HepG2 (cell line): ENCODE data around the gene SRGAP3. TPM values are rescaled to one million over a fixed set of nuclear protein-coding genes. Genes with fewer than 3 reads are reported as not detected.

Experiments
- ATAC-seq: fragments of 200-7000 bp; cut with Tn5 transposase; 3 replicates; pipeline ENCODE4 v1.9.1; 2020; ENCODE audit warnings: mild to moderate bottlenecking, moderate library complexity
- BruUV-seq: library from RNA; stranded (reverse); fragments of 400-500 nt; replicated peaks from 2 replicates; lab custom pipeline; 2021; lab: Mats Ljungman, UMichigan
- CTCF ChIA-PET: fragments of 300-600 bp; formaldehyde crosslinking; extraction: SDS; loops from one replicate; lab custom pipeline; 2021; ENCODE audit warnings: low total read pairs, inconsistent platforms, low intra/inter-chr PET ratio; lab: Yijun Ruan, JAX
- POLR2A ChIA-PET: fragments of 350-600 bp; sonication (Branson Sonifier 250); formaldehyde crosslinking; loops from one replicate; lab custom pipeline; 2020; ENCODE audit warnings: antibody characterized with exemption, inconsistent platforms; lab: Yijun Ruan, JAX
- DNase-seq: peaks from one replicate; pipeline ENCODE4 v3.0.0-alpha.2; 2015; ENCODE audit warnings: low spot score
- FAIRE-seq: peaks from 3 replicates; lab custom pipeline; 2011; peaks lifted over from hg19 to GRCh38; lab: Jason Lieb, UNC
- H2AFZ ChIP-seq: one replicate; pipeline ENCODE4 v1.6.1; 2011; ENCODE audit warnings: low read length, inconsistent platforms
- H3K27ac ChIP-seq: fragments of 300-600 bp; 3 replicates; pipeline ENCODE4 v1.8.0; 2011; ENCODE audit warnings: mixed run types, mild to moderate bottlenecking, mixed read lengths, low read length, inconsistent platforms; ENCODE audit not compliant: insufficient read depth; ENCODE audit errors: extremely low read length
- H3K27me3 ChIP-seq, 2 experiments: fragments of 200-600 bp in 1 of 2; 2 replicates in 1 of 2; 3 replicates in 1 of 2; pipeline versions ENCODE4 v1.6.0 to v1.8.0; 2011; ENCODE audit warnings: low read length in 2 of 2, mild to moderate bottlenecking in 2 of 2, moderate library complexity in 2 of 2, inconsistent platforms in 1 of 2; ENCODE audit not compliant: insufficient read depth in 2 of 2, control insufficient read depth in 1 of 2
- H3K36me3 ChIP-seq, 2 experiments: fragments of 200-600 bp in 1 of 2; replicated peaks in 1 of 2; 2 replicates in 1 of 2; 3 replicates in 1 of 2; pipeline versions ENCODE4 v1.5.1 to v1.8.0; 2011; ENCODE audit warnings: low read length in 2 of 2, inconsistent platforms in 1 of 2; ENCODE audit not compliant: insufficient read depth in 2 of 2, control insufficient read depth in 1 of 2
- H3K4me1 ChIP-seq: 2 replicates; pipeline ENCODE4 v1.5.1; 2012; ENCODE audit warnings: low read length, inconsistent platforms; ENCODE audit not compliant: insufficient read depth
- H3K4me2 ChIP-seq: 2 replicates; pipeline ENCODE4 v1.6.0; 2011; ENCODE audit warnings: low read depth, low read length, inconsistent platforms
- H3K4me3 ChIP-seq, 3 experiments: fragments of 200-600 bp in 1 of 3; sonication (generic), shearing (Covaris generic) in 1 of 3; replicated peaks in 1 of 3; 2 replicates each; pipeline ENCODE4 v1.5.1; 2011 to 2016; ENCODE audit warnings: low read length in 3 of 3, inconsistent platforms in 2 of 3, low read depth in 2 of 3, mild to moderate bottlenecking in 2 of 3, control low read depth in 1 of 3, mixed read lengths in 1 of 3; ENCODE audit not compliant: insufficient read depth in 1 of 3
- H3K79me2 ChIP-seq: one replicate; pipeline ENCODE4 v1.6.1; 2011; ENCODE audit warnings: low read length, inconsistent platforms; ENCODE audit not compliant: insufficient read depth
- H3K9ac ChIP-seq: 2 replicates; pipeline ENCODE4 v1.6.0; 2011; ENCODE audit warnings: mild to moderate bottlenecking, low read depth, low read length, inconsistent platforms; ENCODE audit not compliant: insufficient read depth
- H3K9me3 ChIP-seq: 2 replicates; pipeline ENCODE4 v1.5.1; 2012; ENCODE audit warnings: mild to moderate bottlenecking, low read length
- H4K20me1 ChIP-seq: 2 replicates; pipeline ENCODE4 v1.6.0; 2011; ENCODE audit warnings: inconsistent platforms, mild to moderate bottlenecking, low read length, moderate library complexity; ENCODE audit not compliant: insufficient read depth
- CENPBD1 ChIP-seq: sonication (generic); formaldehyde crosslinking; IDR thresholded peaks from 2 replicates; pipeline ENCODE4 v1.8.0; 2022; ENCODE audit warnings: missing genetic modification reagents, low read depth, mild to moderate bottlenecking, borderline replicate concordance
- FOXK1 ChIP-seq: sonication (generic); formaldehyde crosslinking; IDR thresholded peaks from 2 replicates; pipeline ENCODE4 v1.4.0; 2020; ENCODE audit warnings: low read depth, missing genetic modification reagents, borderline replicate concordance
- GTF3A ChIP-seq: sonication (generic); formaldehyde crosslinking; conservative IDR thresholded peaks from 2 replicates; pipeline ENCODE4 v1.4.0; 2020; ENCODE audit warnings: mild to moderate bottlenecking, missing genetic modification reagents
- NAIF1 ChIP-seq: sonication (generic); formaldehyde crosslinking; IDR thresholded peaks from 2 replicates; pipeline ENCODE4 v1.5.0; 2020; ENCODE audit warnings: mild to moderate bottlenecking, missing genetic modification reagents, borderline replicate concordance
- SYNCRIP ChIP-seq: fragments of 200-400 bp; formaldehyde crosslinking; IDR thresholded peaks from 2 replicates; pipeline ENCODE4 v1.6.1; 2018; ENCODE audit warnings: mild to moderate bottlenecking, low read depth, low read length; ENCODE audit not compliant: insufficient read depth
- THYN1 ChIP-seq: sonication (generic); formaldehyde crosslinking; IDR thresholded peaks from 2 replicates; pipeline ENCODE4 v1.8.1; 2023; ENCODE audit warnings: low read depth, mild to moderate bottlenecking, moderate library complexity, missing genetic modification reagents, borderline replicate concordance
- ZNF354B ChIP-seq: sonication (generic); formaldehyde crosslinking; IDR thresholded peaks from 2 replicates; pipeline ENCODE4 v1.8.0; 2022; ENCODE audit warnings: mild to moderate bottlenecking, missing genetic modification reagents
- ZSCAN22 ChIP-seq: sonication (generic); formaldehyde crosslinking; IDR thresholded peaks from 2 replicates; pipeline ENCODE4 v1.4.0; 2020; ENCODE audit warnings: mild to moderate bottlenecking, missing genetic modification reagents
- WGBS: methylation state at CpG from one replicate; pipeline ENCODE4 v1.1.6; 2017; ENCODE audit warnings: low lambda C conversion rate; 5-methylcytosine and 5-hydroxymethylcytosine counted together
- in situ Hi-C: cut with HindIII; loops from 2 replicates; pipeline ENCODE4 v1.10.0; 2017; ENCODE audit warnings: low pct_unique_long_range_greater_than_20kb; ENCODE audit not compliant: extremely low pct_ligation_motif_present
- intact Hi-C: fragments of 100-400 bp; cut with micrococcal nuclease; formaldehyde crosslinking; loops from one replicate; pipeline ENCODE4 v1.10.0; 2022; ENCODE audit not compliant: unreplicated experiment
- polyA plus RNA-seq, 8 experiments: library from polyadenylated mRNA; depleted of rRNA in 3 of 8; stranded (reverse) in 7 of 8; unstranded in 1 of 8; fragments of >200 nt; fragmentation: Illumina TruSeq in 4 of 8; extraction: Trizol in 4 of 8; gene quantifications; 2 replicates each; pipeline versions ENCODE4 v1.2.1 to v1.2.3, GENCODE V29; 2011 to 2016; ENCODE audit warnings: low read depth in 4 of 8, missing spikeins in 1 of 8, mixed read lengths in 1 of 8; ENCODE audit not compliant: insufficient read depth in 1 of 8
- total RNA-seq, 5 experiments: library from RNA; depleted of rRNA; stranded (reverse); fragments of >200 nt; fragmentation: Illumina TruSeq; extraction: Trizol; gene quantifications; 2 replicates each; pipeline ENCODE4 v1.2.3, GENCODE V29; 2016; ENCODE audit warnings: low read depth in 1 of 5
- TF ChIP-seq, protein P1 (sequence below): sonication (generic); formaldehyde crosslinking; IDR thresholded peaks from 2 replicates; pipeline ENCODE4 v1.4.0; 2020; ENCODE audit warnings: low read depth, missing genetic modification reagents

The SRGAP3 gene
- total and polyA plus RNA-seq, 2 of the 13 experiments (the other 11 are each of a cell fraction or from before 2014, with no cell fraction given): 1.2 to 1.4 TPM

- ChIA-PET CTCF (no interaction called here), POLR2A (no interaction called here)
- H3K27ac ChIP-seq: no peak overlapping the region
- no peak overlapping the region for H3K9ac ChIP-seq
- H3K9me3 ChIP-seq: no peaks in the 10 kb centered on the region
- H3K36me3 ChIP-seq: no peaks in the 10 kb centered on the region
- no peaks in the 10 kb centered on the region for H3K27me3 ChIP-seq
- no TSS peak for BruUV-seq
- no peak for ATAC-seq
- no peak for TF ChIP-seq ZNF354B (CRISPR knock-in tag)
- TF ChIP-seq, protein P1, sequence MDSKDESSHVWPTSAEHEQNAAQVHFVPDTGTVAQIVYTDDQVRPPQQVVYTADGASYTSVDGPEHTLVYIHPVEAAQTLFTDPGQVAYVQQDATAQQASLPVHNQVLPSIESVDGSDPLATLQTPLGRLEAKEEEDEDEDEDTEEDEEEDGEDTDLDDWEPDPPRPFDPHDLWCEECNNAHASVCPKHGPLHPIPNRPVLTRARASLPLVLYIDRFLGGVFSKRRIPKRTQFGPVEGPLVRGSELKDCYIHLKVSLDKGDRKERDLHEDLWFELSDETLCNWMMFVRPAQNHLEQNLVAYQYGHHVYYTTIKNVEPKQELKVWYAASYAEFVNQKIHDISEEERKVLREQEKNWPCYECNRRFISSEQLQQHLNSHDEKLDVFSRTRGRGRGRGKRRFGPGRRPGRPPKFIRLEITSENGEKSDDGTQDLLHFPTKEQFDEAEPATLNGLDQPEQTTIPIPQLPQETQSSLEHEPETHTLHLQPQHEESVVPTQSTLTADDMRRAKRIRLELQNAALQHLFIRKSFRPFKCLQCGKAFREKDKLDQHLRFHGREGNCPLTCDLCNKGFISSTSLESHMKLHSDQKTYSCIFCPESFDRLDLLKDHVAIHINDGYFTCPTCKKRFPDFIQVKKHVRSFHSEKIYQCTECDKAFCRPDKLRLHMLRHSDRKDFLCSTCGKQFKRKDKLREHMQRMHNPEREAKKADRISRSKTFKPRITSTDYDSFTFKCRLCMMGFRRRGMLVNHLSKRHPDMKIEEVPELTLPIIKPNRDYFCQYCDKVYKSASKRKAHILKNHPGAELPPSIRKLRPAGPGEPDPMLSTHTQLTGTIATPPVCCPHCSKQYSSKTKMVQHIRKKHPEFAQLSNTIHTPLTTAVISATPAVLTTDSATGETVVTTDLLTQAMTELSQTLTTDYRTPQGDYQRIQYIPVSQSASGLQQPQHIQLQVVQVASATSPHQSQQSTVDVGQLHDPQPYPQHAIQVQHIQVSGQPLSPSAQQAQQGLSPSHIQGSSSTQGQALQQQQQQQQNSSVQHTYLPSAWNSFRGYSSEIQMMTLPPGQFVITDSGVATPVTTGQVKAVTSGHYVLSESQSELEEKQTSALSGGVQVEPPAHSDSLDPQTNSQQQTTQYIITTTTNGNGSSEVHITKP: no peak
- no peak for TF ChIP-seq THYN1
- TF ChIP-seq CENPBD1: no peak
- TF ChIP-seq SYNCRIP: no peak
- no peak for TF ChIP-seq GTF3A (CRISPR knock-in tag)
- TF ChIP-seq ZSCAN22 (CRISPR knock-in tag): no peak
- TF ChIP-seq FOXK1 (CRISPR knock-in tag): no peak
- no peak for TF ChIP-seq NAIF1 (CRISPR knock-in tag)
- H2AFZ ChIP-seq: no peak overlapping the region
- no peak for FAIRE-seq
- no peak overlapping the region for H3K4me2 ChIP-seq
- H3K4me1 ChIP-seq: no peaks in the 10 kb centered on the region
- no peaks in the 10 kb centered on the region for H4K20me1 ChIP-seq
- DNase-seq: no peak
- in situ Hi-C loops (no loop called here), intact Hi-C loops (no loop called here)
- H3K4me3 ChIP-seq: no peak overlapping the region
- 47% methylated on average over 3 of the region's 7 CpGs for WGBS
- no peaks in the 10 kb centered on the region for H3K79me2 ChIP-seq
These were observed 20.1 kb downstream of the SRGAP3 start for GRCh38 chr3:9229325-9229724.
